Inferior parietal cortex (tissue), 1 donor: ENCODE measurements around the gene NPM3.

Source experiments
- DNase-seq: peaks from one replicate; pipeline ENCODE4 v3.0.0-alpha.2; 2016; ENCODE audit errors: extremely low spot score

NPM3 gene

GRCh38 chr10:101774589-101775272, 8.5 kb downstream of the NPM3 start:
- no peak for DNase-seq

- DNase-seq = no peak
Observed at GRCh38 chr10:101773923-101774588, 9.2 kb downstream of the NPM3 start.

GRCh38 chr10:101772895-101773761, 10.1 kb downstream of the NPM3 start:
- no peak for DNase-seq

- no peak for DNase-seq
Observed at GRCh38 chr10:101772017-101772894, 11.0 kb downstream of the NPM3 start.

- no peak for DNase-seq
Observed at GRCh38 chr10:101771380-101771779, 11.9 kb downstream of the NPM3 start.

GRCh38 chr10:101770331-101771215, 12.7 kb downstream of the NPM3 start:
- DNase-seq = no peak

- no peak for DNase-seq
Observed at GRCh38 chr10:101769541-101770180, 13.6 kb downstream of the NPM3 start.

GRCh38 chr10:101768791-101769170, 14.5 kb downstream of the NPM3 start:
- DNase-seq = no peak

- no peak for DNase-seq
Observed at GRCh38 chr10:101767966-101768790, 15.1 kb downstream of the NPM3 start.

- DNase-seq = no peak
Observed at GRCh38 chr10:101767600-101767945, 15.7 kb downstream of the NPM3 start.

GRCh38 chr10:101766753-101767599, 16.3 kb downstream of the NPM3 start:
- DNase-seq = no peak

- no peak for DNase-seq
Observed at GRCh38 chr10:101766306-101766705, 16.9 kb downstream of the NPM3 start.

- no peak for DNase-seq
Observed at GRCh38 chr10:101763141-101763846, 20.0 kb downstream of the NPM3 start.

GRCh38 chr10:101762736-101763135, 20.5 kb downstream of the NPM3 start:
- DNase-seq = no peak

- no peak for DNase-seq
Observed at GRCh38 chr10:101761226-101761625, 22.0 kb downstream of the NPM3 start.

GRCh38 chr10:101760510-101760909, 22.7 kb downstream of the NPM3 start:
- no peak for DNase-seq

- no peak for DNase-seq
Observed at GRCh38 chr10:101759309-101760247, 23.7 kb downstream of the NPM3 start.
